D341Med (cell line): ENCODE measurements around the gene FSIP1.
A peak's percentile ranks its signal among the peaks of the same experiment; 100 is the strongest.

Source experiments
- DNase-seq: peaks from one replicate; pipeline ENCODE4 v3.0.0; 2012; ENCODE audit warnings: low spot score

FSIP1 gene

GRCh38 chr15:39684233-39684632 lies 98.4 kb downstream of the FSIP1 start:
- no peak for DNase-seq

GRCh38 chr15:39682366-39682765 lies 100.3 kb downstream of the FSIP1 start:
- DNase-seq = no peak

- DNase-seq = no peak
Observed at GRCh38 chr15:39680868-39681267, 101.8 kb downstream of the FSIP1 start.

GRCh38 chr15:39672666-39673065 lies 110.0 kb downstream of the FSIP1 start:
- DNase-seq = no peak

GRCh38 chr15:39672184-39672583 lies 110.5 kb downstream of the FSIP1 start:
- no peak for DNase-seq

DNA sequence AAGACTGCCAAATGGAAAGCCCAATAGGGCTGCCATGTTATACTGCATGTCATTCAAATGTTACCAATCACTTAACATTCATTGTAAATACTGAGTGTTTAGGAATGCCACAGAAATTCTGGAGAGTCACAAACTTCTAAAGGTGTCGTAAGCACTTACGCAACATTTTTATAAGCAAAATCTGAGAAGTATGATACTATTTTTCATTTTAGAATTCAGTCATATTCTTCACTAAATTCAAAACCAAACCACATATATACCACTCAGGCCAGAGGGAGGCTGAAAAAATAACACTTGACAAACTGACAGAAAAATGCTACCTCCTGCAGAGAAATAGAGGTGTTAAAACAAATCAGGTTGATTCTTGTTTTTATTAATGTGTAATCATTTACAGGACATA lies 112.0 kb downstream of the FSIP1 start:
- no peak for DNase-seq

- DNase-seq = no peak
Observed at GRCh38 chr15:39669661-39670060, 113.0 kb downstream of the FSIP1 start.

DNA sequence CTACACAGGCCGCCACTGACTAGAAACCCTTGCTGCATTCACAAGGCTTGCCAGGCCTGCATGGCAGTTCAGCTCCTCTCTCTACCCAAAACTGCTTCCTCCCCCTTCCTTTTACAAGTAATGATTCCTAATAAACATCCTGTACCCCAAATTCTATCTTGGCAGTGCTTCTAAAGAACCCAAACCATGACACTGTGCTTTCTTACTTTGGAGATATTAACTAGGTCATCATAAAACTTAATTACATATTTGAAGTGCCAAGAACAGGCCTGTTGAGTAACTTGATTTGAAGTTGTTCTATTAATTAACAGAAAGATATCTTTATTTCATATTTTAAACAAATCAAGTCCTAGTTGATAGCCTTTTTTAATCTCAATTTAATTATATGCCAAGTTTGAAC lies 113.4 kb downstream of the FSIP1 start:
- no peak for DNase-seq

GRCh38 chr15:39668457-39668856 lies 114.2 kb downstream of the FSIP1 start:
- no peak for DNase-seq

- DNase-seq = peak; percentile 50
Observed at GRCh38 chr15:39667382-39668127, 115.1 kb downstream of the FSIP1 start.

DNA sequence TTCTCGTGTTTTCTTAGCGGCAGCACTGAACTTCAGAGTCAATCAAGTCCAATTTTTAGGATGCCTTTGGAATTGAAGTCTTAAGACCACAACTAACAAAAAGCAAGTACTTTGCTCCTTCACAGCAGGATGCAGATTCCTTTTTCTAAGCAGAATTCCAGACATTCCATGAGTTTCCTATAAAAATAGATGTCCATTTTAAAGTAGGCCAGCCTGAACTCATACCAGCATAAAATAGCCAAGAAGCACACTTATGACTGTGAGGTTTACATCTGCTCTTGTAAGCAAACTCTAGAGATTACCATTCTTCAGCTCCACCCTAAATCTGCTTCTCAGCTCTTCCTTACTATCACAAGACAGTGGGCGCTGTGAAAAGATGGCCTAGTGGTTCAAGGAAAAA lies 116.0 kb downstream of the FSIP1 start:
- no peak for DNase-seq

DNA sequence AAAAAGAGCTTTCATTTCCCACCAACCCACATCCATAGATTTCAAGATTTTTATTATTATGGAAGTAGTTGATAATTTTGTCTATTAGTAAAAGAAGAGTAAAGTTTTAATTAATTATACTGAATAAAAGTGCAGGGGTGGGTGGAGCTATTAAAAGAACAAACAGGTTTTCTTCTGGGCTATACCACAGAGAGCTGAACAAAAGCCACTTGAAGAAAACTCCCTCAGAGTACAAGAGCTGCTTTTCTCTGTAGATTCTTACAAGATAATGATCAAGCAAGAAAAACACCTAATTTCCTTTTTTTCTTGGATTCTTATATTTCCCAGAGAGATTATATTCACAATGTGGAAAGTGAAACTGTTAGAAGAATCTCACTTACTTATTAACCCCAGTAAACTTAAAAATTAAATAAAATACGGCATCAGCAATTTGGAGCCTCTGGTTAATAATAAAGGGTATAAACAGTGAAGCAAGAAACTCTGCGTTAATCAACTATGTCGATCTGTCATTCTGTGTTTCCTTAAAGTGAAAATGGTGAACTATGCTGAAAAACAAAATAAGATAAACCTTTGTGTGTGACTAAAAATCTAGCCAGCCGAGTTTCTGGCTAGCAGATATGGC lies 116.9 kb downstream of the FSIP1 start:
- no peak for DNase-seq

DNA sequence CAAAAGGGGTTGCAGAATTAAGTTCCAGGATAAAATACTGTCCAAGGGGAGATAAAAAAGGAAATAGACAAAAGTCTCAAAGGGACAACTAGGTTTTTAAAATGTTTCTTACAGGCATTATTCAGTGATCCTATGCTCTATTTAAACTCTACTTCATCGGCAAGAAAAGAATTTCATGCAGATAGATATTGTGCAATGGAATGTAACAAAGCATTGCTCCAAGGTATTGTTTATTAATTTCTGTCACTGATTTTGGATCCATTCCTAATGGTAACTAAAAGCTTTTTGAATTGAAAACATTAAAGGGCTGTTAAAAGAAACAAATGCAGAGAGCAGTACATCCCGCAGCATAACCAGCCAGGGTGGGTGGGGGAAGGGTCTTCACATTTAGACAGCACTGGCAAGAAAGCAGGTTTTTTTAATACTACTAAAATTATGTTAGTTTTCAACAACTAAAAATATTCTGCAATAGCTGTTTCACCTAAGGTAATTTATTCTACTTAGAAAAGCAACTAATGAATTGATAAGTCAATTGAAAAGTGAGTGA lies 118.9 kb downstream of the FSIP1 start:
- no peak for DNase-seq

DNA sequence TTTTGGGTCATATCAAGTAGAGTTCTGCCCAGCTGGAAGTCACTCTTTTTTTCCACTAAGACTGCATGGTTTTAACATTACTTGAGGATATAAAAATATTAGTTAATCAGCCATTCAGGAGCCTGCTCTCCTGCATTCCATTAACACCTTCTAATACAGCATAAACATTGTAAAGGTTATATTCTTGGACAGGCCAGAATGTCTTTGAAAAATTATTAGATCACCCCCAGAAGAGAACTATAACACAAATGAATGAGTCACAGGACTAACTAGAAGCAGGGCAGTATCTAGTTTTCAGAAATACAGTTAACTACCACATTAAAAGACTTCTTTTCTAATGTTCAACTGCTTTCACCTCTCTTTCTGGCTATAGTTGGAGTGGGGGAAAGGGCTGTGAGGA lies 120.9 kb downstream of the FSIP1 start:
- no peak for DNase-seq

- DNase-seq = no peak
Observed at GRCh38 chr15:39658740-39659139, 123.9 kb downstream of the FSIP1 start.

- no peak for DNase-seq
Observed at GRCh38 chr15:39657668-39658067, 125.0 kb downstream of the FSIP1 start.

DNA sequence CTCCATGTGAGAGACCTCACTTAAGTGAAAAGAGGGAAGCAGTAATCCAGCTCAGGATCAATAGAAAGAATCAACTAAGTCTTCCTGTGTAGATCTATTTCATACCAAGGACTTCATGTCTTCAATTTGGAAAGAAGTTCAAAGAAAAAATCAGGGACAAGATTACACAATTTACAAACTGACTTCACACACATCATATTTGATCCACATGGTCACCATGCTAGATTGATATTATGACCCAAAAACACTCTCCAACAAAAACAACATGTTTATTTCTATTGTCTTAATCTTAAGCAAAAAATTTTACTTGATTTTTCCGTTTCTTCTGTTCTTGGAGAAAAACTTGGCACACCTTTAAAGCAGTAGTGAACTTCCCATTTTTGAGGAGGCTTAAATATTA lies 125.5 kb downstream of the FSIP1 start:
- no peak for DNase-seq

- DNase-seq = no peak
Observed at GRCh38 chr15:39654304-39654703, 128.3 kb downstream of the FSIP1 start.

- no peak for DNase-seq
Observed at GRCh38 chr15:39651881-39652280, 130.8 kb downstream of the FSIP1 start.

DNA sequence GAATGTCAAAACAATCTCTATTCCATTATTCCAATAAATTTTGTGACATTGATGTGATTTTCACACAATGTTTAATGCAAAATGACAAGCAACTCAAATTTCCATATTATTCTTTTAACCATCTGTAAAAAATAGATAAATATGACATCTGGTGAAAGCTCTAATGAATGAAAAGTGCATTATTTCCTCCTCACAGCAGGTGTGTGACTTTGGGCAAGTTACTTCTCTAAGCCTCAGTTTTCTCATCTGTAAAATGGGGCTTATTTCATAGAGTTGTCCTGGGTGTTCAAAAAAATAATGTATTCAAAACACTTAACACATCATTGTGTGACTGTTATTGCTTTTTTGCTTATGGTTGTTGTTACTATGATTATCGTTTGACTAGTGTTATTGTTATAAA lies 131.3 kb downstream of the FSIP1 start:
- DNase-seq = no peak

DNA sequence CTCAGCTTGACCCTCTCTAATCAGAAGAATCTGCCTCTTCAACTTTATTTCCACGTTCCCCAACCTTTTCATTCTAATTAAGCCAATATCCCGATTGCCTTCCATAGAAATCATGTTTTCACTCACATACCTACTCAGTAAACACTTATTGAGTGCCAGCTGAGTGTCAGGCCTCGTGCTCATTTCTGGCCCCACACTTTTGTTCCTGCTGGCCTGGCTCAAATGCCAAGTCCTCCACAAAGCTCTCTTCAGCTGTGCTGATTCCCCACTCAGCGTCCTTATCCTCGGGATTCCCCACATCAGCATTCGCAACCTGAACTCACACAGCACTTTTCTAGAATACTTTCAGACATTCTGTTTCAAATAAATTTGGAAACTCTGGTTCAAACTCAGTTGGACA lies 132.9 kb downstream of the FSIP1 start:
- no peak for DNase-seq

- DNase-seq = no peak
Observed at GRCh38 chr15:39646425-39646824, 136.2 kb downstream of the FSIP1 start.

DNA sequence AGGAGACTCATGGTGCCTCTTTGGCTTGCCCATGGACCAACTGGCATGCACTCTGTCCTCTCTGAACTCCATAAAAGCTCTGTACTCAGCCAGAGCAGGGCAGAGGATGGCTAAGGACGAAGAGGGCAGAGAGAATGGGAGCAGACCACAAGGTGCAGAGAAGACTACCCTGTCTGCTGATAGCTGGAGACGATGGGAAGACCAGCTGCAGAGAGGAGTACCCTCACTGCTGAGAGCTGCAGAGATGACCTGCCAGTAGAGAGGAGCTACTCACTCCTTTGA lies 136.7 kb downstream of the FSIP1 start:
- no peak for DNase-seq
